ENCODE data around the gene TBC1D22A.

GRCh38 chr22:46723882-46724281 is 38.6 kb upstream of the TBC1D22A start:
- TF ChIP-seq CTCF (IDR thresholded peaks at IDR 0.05) (no peak), POLR2A (IDR thresholded peaks at IDR 0.05) (no peak)

All from right lobe of liver (tissue), 4 donors.